Activated T-helper 17 cell treated with anti-CD3 and anti-CD28 coated beads, Interleukin-2, amount 50 U/mL, for 72 hours (primary cell): ENCODE results near the gene CCDC89. TPM values are rescaled to one million over a fixed set of nuclear protein-coding genes. Genes with fewer than 3 reads are reported as not detected.

Source experiments
- ATAC-seq: fragments of 150-1000 bp; cut with Tn5 transposase; replicated peaks from 2 replicates; pipeline ENCODE4 v1.10.0; 2021; ENCODE audit warnings: mild to moderate bottlenecking, moderate library complexity
- H3K27ac Mint-ChIP-seq: one replicate; pipeline ENCODE4 v1.8.0; 2022; ENCODE audit warnings: mixed read lengths
- H3K27me3 Mint-ChIP-seq: one replicate; pipeline ENCODE4 v1.8.0; 2022; ENCODE audit warnings: mixed read lengths
- H3K36me3 Mint-ChIP-seq: one replicate; pipeline ENCODE4 v1.8.0; 2022; ENCODE audit warnings: low read depth, mild to moderate bottlenecking, mixed read lengths
- H3K4me1 Mint-ChIP-seq: one replicate; pipeline ENCODE4 v1.8.0; 2022; ENCODE audit warnings: mixed read lengths
- H3K4me3 Mint-ChIP-seq: one replicate; pipeline ENCODE4 v1.8.0; 2022; ENCODE audit warnings: mild to moderate bottlenecking, mixed read lengths
- H3K9me3 Mint-ChIP-seq: one replicate; pipeline ENCODE4 v1.8.0; 2022; ENCODE audit warnings: mixed read lengths
- total RNA-seq, 2 donors: library from RNA; stranded (reverse); gene quantifications; one replicate each; pipeline ENCODE4 v1.2.3, GENCODE V29; 2022

The CCDC89 gene
- total RNA-seq, 2 donors from 2014 or later, result not detected

- H3K27ac Mint-ChIP-seq, result peak within 1 kb of the TSS; percentile 98
- ATAC-seq, result peak; percentile 99
- H3K27me3 Mint-ChIP-seq, result no peaks in the 10 kb centered on the region
- no peaks in the 10 kb centered on the region for H3K9me3 Mint-ChIP-seq
- H3K4me1 Mint-ChIP-seq, result peaks cover 9% of the 10 kb centered on the region
- H3K36me3 Mint-ChIP-seq, result peaks cover 25% of the 10 kb centered on the region
- H3K4me3 Mint-ChIP-seq, result peak within 1 kb of the TSS; percentile 99
Measured at GRCh38 chr11:85647604-85648299, 38.2 kb downstream of the CCDC89 start, which contains the start of gene TMEM126A. TMEM126A (plus strand) TSS chr11:85647967; CDS start chr11:85650256, 2,289 bp downstream.

DNA sequence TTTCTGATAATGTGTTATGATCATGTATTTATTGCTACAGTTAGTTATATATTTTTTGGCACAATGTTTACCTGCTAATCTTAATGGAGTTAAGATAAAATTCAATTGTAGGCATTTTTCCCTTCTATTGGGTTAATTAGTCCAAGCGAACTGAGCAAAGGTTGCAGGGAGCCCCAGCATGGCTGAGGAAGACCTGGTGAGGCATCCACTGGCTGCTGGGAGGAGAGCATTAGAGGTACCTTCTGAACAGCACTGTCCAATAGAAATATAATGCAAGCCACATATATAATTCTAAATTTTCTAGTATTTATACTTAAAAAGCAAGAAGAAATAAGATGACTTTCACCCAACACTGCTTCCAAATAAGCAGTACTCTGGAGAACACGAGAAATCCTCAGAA lies 38.9 kb downstream of the CCDC89 start:
- H3K27ac Mint-ChIP-seq, result peak overlapping the region; percentile 98
- H3K9me3 Mint-ChIP-seq, result no peaks in the 10 kb centered on the region
- peak overlapping the region; percentile 99 for H3K4me3 Mint-ChIP-seq
- no peaks in the 10 kb centered on the region for H3K27me3 Mint-ChIP-seq
- H3K4me1 Mint-ChIP-seq, result peaks cover 9% of the 10 kb centered on the region
- no peak for ATAC-seq
- H3K36me3 Mint-ChIP-seq, result peaks cover 18% of the 10 kb centered on the region

DNA sequence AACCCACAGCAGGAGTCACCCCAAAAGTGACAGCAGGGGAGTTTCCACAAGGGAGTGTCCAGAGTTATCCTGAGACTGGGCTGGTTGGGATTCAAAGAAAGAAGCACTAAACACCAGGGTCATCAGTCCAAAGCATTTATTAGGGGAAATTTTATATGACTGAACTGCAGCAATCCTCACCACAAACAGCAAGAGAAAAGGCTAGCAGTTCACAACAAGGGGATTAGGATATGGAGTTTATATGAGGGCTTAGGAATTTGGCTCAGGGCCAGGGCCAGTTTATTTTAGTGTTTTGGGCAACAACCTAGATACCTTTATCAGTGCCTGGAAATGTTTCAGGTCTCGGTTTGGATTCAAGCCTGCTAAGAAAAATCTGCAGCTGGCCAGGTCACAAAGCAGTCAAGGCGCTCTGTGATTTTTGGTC lies 42.8 kb downstream of the CCDC89 start:
- Mint-ChIP-seq H3K27ac (no peak overlapping the region), H3K27me3 (no peaks in the 10 kb centered on the region), H3K9me3 (no peaks in the 10 kb centered on the region), H3K4me3 (no peak overlapping the region), H3K36me3 (peaks cover 14% of the 10 kb centered on the region), H3K4me1 (no peaks in the 10 kb centered on the region)
- ATAC-seq, result no peak

- Mint-ChIP-seq H3K4me1 (no peaks in the 10 kb centered on the region), H3K4me3 (no peak overlapping the region), H3K27me3 (no peaks in the 10 kb centered on the region), H3K9me3 (no peaks in the 10 kb centered on the region), H3K27ac (no peak overlapping the region), H3K36me3 (peaks cover 83% of the 10 kb centered on the region)
- ATAC-seq, result no peak
Measured at GRCh38 chr11:85634747-85635146, 51.2 kb downstream of the CCDC89 start.

Other genes starting within 250 kb of the CCDC89 start
- 1 to 10 TPM; 1.5 to 1.9 TPM for gene DLG2, start 58.9 kb downstream of the CCDC89 start, total RNA-seq
- gene TMEM126B, start 57.6 kb downstream of the CCDC89 start, total RNA-seq, result 10 to 100 TPM; 48.9 to 64.9 TPM
- gene TMEM126A, start 38.2 kb downstream of the CCDC89 start, total RNA-seq, result 10 to 100 TPM; 28.4 to 56.4 TPM
- gene CREBZF, start 21.1 kb downstream of the CCDC89 start, total RNA-seq, result 10 to 100 TPM; 47.5 to 56.7 TPM
- gene SYTL2, start 124.9 kb upstream of the CCDC89 start, total RNA-seq, result 10 to 100 TPM; 10.5 to 12.1 TPM
- not detected for gene CCDC83, start 169.2 kb upstream of the CCDC89 start, total RNA-seq